AG04450 (cell line): ENCODE data around the gene NUBP1. TPM values are rescaled to one million over a fixed set of nuclear protein-coding genes. Genes with fewer than 3 reads are reported as not detected.
"Not testable (repeated sequence)": the region's sequence is repeated elsewhere in the genome, so short reads cannot be mapped to it uniquely, and the experiment has no call there.

ENCODE experiments used
- CTCF ChIA-PET: fragments of 300-600, 350-600 bp; formaldehyde crosslinking; extraction: SDS; loops from one replicate; lab custom pipeline; 2022; ENCODE audit warnings: antibody characterized with exemption, inconsistent platforms; lab: Charles Lee
- POLR2A ChIA-PET: fragments of 350-600 bp; formaldehyde crosslinking; extraction: SDS; loops from one replicate; lab custom pipeline; 2021; ENCODE audit warnings: antibody characterized with exemption, inconsistent platforms; lab: Yijun Ruan, JAX
- DNase-seq: peaks from one replicate; pipeline ENCODE4 v3.0.0-alpha.2; 2011; ENCODE audit warnings: low read depth, low spot score
- H3K27ac ChIP-seq: one replicate; pipeline ENCODE4 v1.5.1; 2012; ENCODE audit warnings: low read depth, low read length, control low read depth
- H3K27me3 ChIP-seq: one replicate; pipeline ENCODE4 v1.6.0; 2012; ENCODE audit warnings: low read length; ENCODE audit not compliant: control insufficient read depth, insufficient read depth
- H3K4me3 ChIP-seq: 2 replicates; pipeline ENCODE4 v1.5.1; 2011; ENCODE audit warnings: mild to moderate bottlenecking, low read depth, low read length, control low read depth
- H3K9me3 ChIP-seq: 2 replicates; pipeline ENCODE4 v1.5.1; 2012; ENCODE audit warnings: low read length; ENCODE audit not compliant: control insufficient read depth, insufficient read depth
- polyA plus RNA-seq: library from polyadenylated mRNA; depleted of rRNA; stranded (reverse); fragments of >200 nt; gene quantifications from 2 replicates; pipeline ENCODE4 v1.2.3, GENCODE V29; 2011
- TF ChIP-seq, protein P1 (sequence below): IDR thresholded peaks from 2 replicates; pipeline ENCODE4 v1.5.1; 2011; ENCODE audit warnings: low read depth, low read length, control low read depth, inconsistent platforms

NUBP1 gene
- polyA plus RNA-seq, 1 experiment: 23.0 TPM

DNA sequence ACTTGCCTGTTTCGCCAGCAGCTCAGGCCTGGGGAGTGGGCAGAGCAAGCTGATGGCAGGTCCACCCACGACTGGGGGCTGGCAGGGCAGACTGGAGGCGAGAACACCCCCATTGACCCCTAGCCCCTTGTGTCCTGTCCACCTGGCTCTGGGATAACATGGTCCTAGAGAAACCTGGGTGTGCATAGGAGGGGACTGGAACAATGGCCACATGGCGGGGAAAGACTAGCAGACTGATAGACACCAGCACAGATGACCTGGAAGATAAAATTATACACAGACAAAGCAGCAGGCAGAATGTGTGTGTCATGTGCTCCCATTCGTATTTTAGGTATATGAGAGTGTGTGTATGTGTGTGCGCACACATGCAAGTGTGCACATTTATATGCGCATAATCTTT lies 23.5 kb downstream of the NUBP1 start:
- POLR2A ChIA-PET: no interaction called here
- CTCF ChIA-PET: no interaction called here
- no peaks in the 10 kb centered on the region for H3K27me3 ChIP-seq
- no peak overlapping the region for H3K4me3 ChIP-seq
- DNase-seq: no peak
- H3K9me3 ChIP-seq: no peaks in the 10 kb centered on the region; the same call in 1 of the 2 replicates
- TF ChIP-seq, protein P1, sequence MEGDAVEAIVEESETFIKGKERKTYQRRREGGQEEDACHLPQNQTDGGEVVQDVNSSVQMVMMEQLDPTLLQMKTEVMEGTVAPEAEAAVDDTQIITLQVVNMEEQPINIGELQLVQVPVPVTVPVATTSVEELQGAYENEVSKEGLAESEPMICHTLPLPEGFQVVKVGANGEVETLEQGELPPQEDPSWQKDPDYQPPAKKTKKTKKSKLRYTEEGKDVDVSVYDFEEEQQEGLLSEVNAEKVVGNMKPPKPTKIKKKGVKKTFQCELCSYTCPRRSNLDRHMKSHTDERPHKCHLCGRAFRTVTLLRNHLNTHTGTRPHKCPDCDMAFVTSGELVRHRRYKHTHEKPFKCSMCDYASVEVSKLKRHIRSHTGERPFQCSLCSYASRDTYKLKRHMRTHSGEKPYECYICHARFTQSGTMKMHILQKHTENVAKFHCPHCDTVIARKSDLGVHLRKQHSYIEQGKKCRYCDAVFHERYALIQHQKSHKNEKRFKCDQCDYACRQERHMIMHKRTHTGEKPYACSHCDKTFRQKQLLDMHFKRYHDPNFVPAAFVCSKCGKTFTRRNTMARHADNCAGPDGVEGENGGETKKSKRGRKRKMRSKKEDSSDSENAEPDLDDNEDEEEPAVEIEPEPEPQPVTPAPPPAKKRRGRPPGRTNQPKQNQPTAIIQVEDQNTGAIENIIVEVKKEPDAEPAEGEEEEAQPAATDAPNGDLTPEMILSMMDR: no peak
- H3K27ac ChIP-seq: no peak overlapping the region

GRCh38 chr16:10769381-10769780 lies 25.7 kb downstream of the NUBP1 start:
- Histone ChIP-seq H3K27ac (no peak overlapping the region), H3K27me3 (no peaks in the 10 kb centered on the region), H3K9me3 (no peaks in the 10 kb centered on the region), H3K4me3 (no peak overlapping the region)
- TF ChIP-seq, protein P1: no peak
- ChIA-PET CTCF (interaction anchor here (2.4 kb wide), 1 partner anchor 149 kb away, joined by 5 read pairs; no protein-coding TSS in a partner anchor), POLR2A (no interaction called here)
- DNase-seq: no peak

DNA sequence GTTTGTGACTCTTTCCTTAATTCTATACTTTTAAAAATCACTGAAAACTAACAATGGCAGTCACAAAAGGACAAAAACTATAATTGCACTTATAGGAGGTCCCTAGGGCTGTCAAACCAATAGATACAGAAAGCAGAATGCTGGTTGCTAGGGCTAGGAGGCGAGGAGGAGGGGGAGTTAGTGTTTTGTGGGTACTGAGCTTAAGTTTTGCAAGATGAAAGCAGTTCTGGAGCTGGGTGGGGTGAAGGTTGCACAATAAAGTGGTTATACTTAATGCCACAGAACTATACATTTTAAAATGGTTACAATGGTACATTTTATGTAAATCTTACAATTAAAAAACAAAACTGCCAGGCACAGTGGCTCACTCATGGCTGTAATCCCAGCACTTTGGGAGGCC lies 27.3 kb downstream of the NUBP1 start:
- ChIA-PET CTCF (interaction anchor here (0.9 to 2.4 kb wide), 2 partner anchors 88 to 148 kb away, joined by 3 to 5 read pairs; no protein-coding TSS in a partner anchor), POLR2A (interaction anchor here (0.7 to 1.0 kb wide), 2 partner anchors 127 to 171 kb away, joined by 3 to 6 read pairs; partner anchors contain the start of gene DEXI)
- Histone ChIP-seq H3K9me3 (no peaks in the 10 kb centered on the region), H3K27ac (no peak overlapping the region), H3K27me3 (no peaks in the 10 kb centered on the region), H3K4me3 (no peak overlapping the region)
- TF ChIP-seq, protein P1: no peak
- DNase-seq: no peak

GRCh38 chr16:10776280-10776679 lies 32.6 kb downstream of the NUBP1 start:
- Histone ChIP-seq H3K27me3 (no peaks in the 10 kb centered on the region), H3K9me3 (no peaks in the 10 kb centered on the region), H3K27ac (no peak overlapping the region), H3K4me3 (no peak overlapping the region)
- DNase-seq: no peak
- POLR2A ChIA-PET: no interaction called here
- TF ChIP-seq, protein P1: no peak
- CTCF ChIA-PET: no interaction called here

DNA sequence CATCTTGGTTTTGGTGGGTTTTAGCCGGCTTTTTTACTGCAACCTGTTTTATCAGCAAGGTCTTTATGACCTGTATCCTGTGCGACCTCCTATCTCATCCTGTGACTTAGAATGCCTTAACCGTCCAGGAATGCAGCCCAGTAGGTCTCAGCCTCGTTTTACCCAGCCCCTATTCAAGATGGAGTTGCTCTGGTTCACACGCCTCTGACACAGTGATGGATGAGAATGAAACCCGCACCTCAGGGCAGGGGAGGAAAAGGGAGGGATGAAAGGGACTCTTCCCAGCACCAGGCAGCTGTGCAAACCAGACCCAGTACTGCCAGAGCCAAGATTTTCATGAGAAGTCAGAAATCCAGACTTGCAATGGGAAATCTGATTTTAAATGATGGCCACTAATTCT lies 33.3 kb downstream of the NUBP1 start:
- CTCF ChIA-PET, POLR2A ChIA-PET, H3K27ac ChIP-seq, H3K4me3 ChIP-seq, DNase-seq, H3K9me3 ChIP-seq, H3K27me3 ChIP-seq: not testable (repeated sequence)

DNA sequence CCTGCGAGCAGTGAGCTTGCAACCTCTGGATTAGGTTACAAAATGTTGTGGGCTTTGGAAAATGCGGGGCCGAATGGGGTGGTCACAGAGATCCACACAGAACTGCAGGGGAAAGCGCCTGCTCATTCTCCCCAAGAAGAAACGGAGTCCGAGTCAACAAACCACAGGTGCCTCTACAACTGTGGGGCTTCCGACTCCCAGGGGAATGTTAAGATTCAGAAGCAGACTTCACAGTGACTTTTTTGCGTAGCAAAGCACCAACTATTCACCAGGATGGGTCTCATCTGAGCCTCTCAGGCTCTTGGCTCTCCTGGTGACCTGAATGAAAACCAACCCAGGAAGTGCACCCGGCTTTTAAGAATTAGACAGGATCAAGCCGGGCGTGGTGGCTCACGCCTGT lies 33.7 kb downstream of the NUBP1 start:
- TF ChIP-seq, protein P1: no peak
- POLR2A ChIA-PET: no interaction called here

GRCh38 chr16:10779908-10780307 lies 36.3 kb downstream of the NUBP1 start:
- POLR2A ChIA-PET, H3K4me3 ChIP-seq, CTCF ChIA-PET, DNase-seq, H3K27ac ChIP-seq, H3K27me3 ChIP-seq, H3K9me3 ChIP-seq: not testable (repeated sequence)

More for the DNA sequence above, 33.7 kb downstream of the NUBP1 start:
- CTCF ChIA-PET: no interaction called here
- H3K4me3 ChIP-seq: no peak overlapping the region
- no peaks in the 10 kb centered on the region for H3K9me3 ChIP-seq
- no peaks in the 10 kb centered on the region for H3K27me3 ChIP-seq
- DNase-seq: no peak
- H3K27ac ChIP-seq: no peak overlapping the region
